HCT116 (cell line): ENCODE results near the gene LRIG1. TPM values are rescaled to one million over a fixed set of nuclear protein-coding genes. Genes with fewer than 3 reads are reported as not detected.

ENCODE experiments used
- ATAC-seq: fragments of 200-7000 bp; cut with Tn5 transposase; 2 replicates; pipeline ENCODE4 v1.9.1; 2020; ENCODE audit warnings: mild to moderate bottlenecking, moderate library complexity
- BruUV-seq: library from RNA; stranded (reverse); fragments of 400-500 nt; replicated peaks from 2 replicates; lab custom pipeline; 2021; lab: Mats Ljungman, UMichigan
- CTCF ChIA-PET: fragments of 300-600 bp; sonication (Branson Sonifier 250); formaldehyde crosslinking; loops from one replicate; lab custom pipeline; 2021; ENCODE audit warnings: antibody characterized with exemption; lab: Charles Lee
- POLR2A ChIA-PET: fragments of 300-600, 350-600 bp; sonication (Branson Sonifier 250); formaldehyde crosslinking; loops from one replicate; lab custom pipeline; 2021; ENCODE audit warnings: antibody characterized with exemption; lab: Charles Lee
- RAD21 ChIA-PET, 2 experiments: fragments of 300-600 bp; sonication (Branson Sonifier 250); formaldehyde crosslinking; loops; one replicate each; lab custom pipeline; 2023; ENCODE audit warnings: low total read pairs in 2 of 2; ENCODE audit not compliant: uncharacterized antibody in 2 of 2, unreplicated experiment in 2 of 2, low non-redundant PET in 1 of 2; lab: Charles Lee
- DNase-seq: peaks from one replicate; pipeline ENCODE4 v3.0.0-alpha.2; 2010; ENCODE audit warnings: low read depth, low spot score
- H2AFZ ChIP-seq: fragments of 200-600 bp; shearing (Covaris generic), sonication (generic); 2 replicates; pipeline ENCODE4 v1.6.1; 2017; ENCODE audit warnings: low read depth, mixed run types, mixed read lengths, antibody characterized with exemption, low read length; ENCODE audit not compliant: poor library complexity, severe bottlenecking
- H3K27ac ChIP-seq: 2 replicates; pipeline ENCODE4 v1.5.1; 2012; ENCODE audit warnings: low read depth, low read length
- H3K27me3 ChIP-seq: fragments of 200-600 bp; sonication (generic); 2 replicates; pipeline ENCODE4 v1.6.1; 2016; ENCODE audit warnings: mixed run types, low read length, mixed read lengths; ENCODE audit not compliant: insufficient read depth
- H3K36me3 ChIP-seq, 2 experiments: fragments of 200-500 bp in 1 of 2; fragments of 200-600 bp in 1 of 2; sonication (Bioruptor generic) in 1 of 2; sonication (generic) in 1 of 2; 2 replicates each; pipeline versions ENCODE4 v1.5.1 to v1.6.1; 2014 to 2016; ENCODE audit warnings: low read length in 2 of 2, inconsistent platforms in 1 of 2, mixed read lengths in 1 of 2, mixed run types in 1 of 2; ENCODE audit not compliant: insufficient read depth in 2 of 2, control insufficient read depth in 1 of 2
- H3K4me1 ChIP-seq, 2 experiments: fragments of 200-600 bp in 1 of 2; sonication (generic) in 1 of 2; 2 replicates each; pipeline versions ENCODE4 v1.5.1 to v1.6.1; 2012 to 2017; ENCODE audit warnings: low read length in 2 of 2, inconsistent platforms in 1 of 2, mild to moderate bottlenecking in 1 of 2, mixed read lengths in 1 of 2, mixed run types in 1 of 2, moderate library complexity in 1 of 2; ENCODE audit not compliant: insufficient read depth in 2 of 2, control insufficient read depth in 1 of 2
- H3K4me2 ChIP-seq: fragments of 200-600 bp; sonication (generic); 2 replicates; pipeline ENCODE4 v1.6.1; 2017; ENCODE audit warnings: mixed run types, low read length, mixed read lengths
- H3K4me3 ChIP-seq, 2 experiments: fragments of 200-600 bp in 1 of 2; sonication (generic) in 1 of 2; replicated peaks in 1 of 2; 2 replicates each; pipeline ENCODE4 v1.5.1; 2011 to 2016; ENCODE audit warnings: low read length in 2 of 2, control low read depth in 1 of 2, low read depth in 1 of 2, mild to moderate bottlenecking in 1 of 2, mixed read lengths in 1 of 2, mixed run types in 1 of 2
- H3K79me2 ChIP-seq: fragments of 200-600 bp; sonication (generic); 2 replicates; pipeline ENCODE4 v1.6.1; 2017; ENCODE audit warnings: mild to moderate bottlenecking, mixed run types, low read length, moderate library complexity, mixed read lengths; ENCODE audit not compliant: insufficient read depth
- H3K9ac ChIP-seq: fragments of 200-600 bp; sonication (generic); 2 replicates; pipeline ENCODE4 v1.6.1; 2016; ENCODE audit warnings: low read length, mixed read lengths
- H3K9me2 ChIP-seq: fragments of 200-600 bp; sonication (generic), shearing (Covaris generic); 2 replicates; pipeline ENCODE4 v1.6.1; 2017; ENCODE audit warnings: mixed run types, mild to moderate bottlenecking, moderate library complexity; ENCODE audit not compliant: insufficient read depth
- H3K9me3 ChIP-seq, 2 experiments: fragments of 200-500 bp in 1 of 2; fragments of 200-600 bp in 1 of 2; sonication (Bioruptor generic) in 1 of 2; sonication (generic) in 1 of 2; 2 replicates each; pipeline ENCODE4 v1.6.1; 2014 to 2017; ENCODE audit warnings: low read length in 2 of 2, mixed read lengths in 2 of 2, inconsistent platforms in 1 of 2, low read depth in 1 of 2, mild to moderate bottlenecking in 1 of 2, mixed run types in 1 of 2, moderate library complexity in 1 of 2; ENCODE audit not compliant: control insufficient read depth in 1 of 2, insufficient read depth in 1 of 2
- H4K20me1 ChIP-seq: fragments of 200-600 bp; sonication (generic), shearing (Covaris generic); 2 replicates; pipeline ENCODE4 v1.6.1; 2017; ENCODE audit warnings: mixed run types, mild to moderate bottlenecking, moderate library complexity; ENCODE audit not compliant: insufficient read depth
- ATF3 ChIP-seq: IDR thresholded peaks from 2 replicates; pipeline ENCODE4 v1.6.1; 2012
- CEBPB ChIP-seq: IDR thresholded peaks from 2 replicates; pipeline ENCODE4 v1.6.1; 2012; ENCODE audit warnings: low read depth
- CTCF ChIP-seq, 3 experiments: fragments of 200-600 bp in 1 of 3; sonication (generic) in 1 of 3; IDR thresholded peaks in 2 of 3; conservative IDR thresholded peaks in 1 of 3; 2 replicates each; pipeline ENCODE4 v1.5.1; 2012 to 2017; ENCODE audit warnings: low read depth in 2 of 3, low read length in 2 of 3, antibody characterized with exemption in 1 of 3, borderline replicate concordance in 1 of 3, control low read depth in 1 of 3, mild to moderate bottlenecking in 1 of 3, mixed read lengths in 1 of 3, mixed run types in 1 of 3, moderate library complexity in 1 of 3; ENCODE audit not compliant: insufficient read depth in 1 of 3
- ELF1 ChIP-seq: IDR thresholded peaks from 2 replicates; pipeline ENCODE4 v1.6.1; 2012; ENCODE audit warnings: low read depth, borderline replicate concordance
- EZH2 ChIP-seq: fragments of 200-600 bp; sonication (generic); IDR thresholded peaks from 2 replicates; pipeline ENCODE4 v1.6.1; 2017; ENCODE audit warnings: antibody characterized with exemption, mixed run types
- FOSL1 ChIP-seq: IDR thresholded peaks from 2 replicates; pipeline ENCODE4 v1.6.1; 2012; ENCODE audit warnings: low read depth
- JUND ChIP-seq: IDR thresholded peaks from 2 replicates; pipeline ENCODE4 v1.6.1; 2012
- POLR2A ChIP-seq: IDR thresholded peaks from 2 replicates; pipeline ENCODE4 v1.7.0; 2011; ENCODE audit warnings: borderline replicate concordance; ENCODE audit not compliant: insufficient read depth, insufficient read length; ENCODE audit errors: extremely low read depth
- SIN3A ChIP-seq: IDR thresholded peaks from 2 replicates; pipeline ENCODE4 v1.6.1; 2012; ENCODE audit warnings: low read depth
- SP1 ChIP-seq: IDR thresholded peaks from 2 replicates; pipeline ENCODE4 v1.6.1; 2012; ENCODE audit warnings: low read depth
- TCF7L2 ChIP-seq: IDR thresholded peaks from 2 replicates; pipeline ENCODE4 v1.7.0; 2011; ENCODE audit warnings: borderline replicate concordance, inconsistent platforms; ENCODE audit not compliant: insufficient read depth, insufficient read length; ENCODE audit errors: extremely low read depth
- YY1 ChIP-seq: IDR thresholded peaks from 2 replicates; pipeline ENCODE4 v1.6.1; 2011; ENCODE audit warnings: low read length, low read depth, moderate library complexity, mild to moderate bottlenecking; ENCODE audit not compliant: insufficient replicate concordance; ENCODE audit errors: extremely low read depth
- ZBTB33 ChIP-seq: IDR thresholded peaks from 2 replicates; pipeline ENCODE4 v1.6.1; 2011; ENCODE audit warnings: mild to moderate bottlenecking, low read length, moderate library complexity; ENCODE audit not compliant: insufficient replicate concordance; ENCODE audit errors: extremely low read depth
- ZNF274 ChIP-seq: fragments of 200-500 bp; sonication (Bioruptor generic); IDR thresholded peaks from 2 replicates; pipeline ENCODE4 v1.6.1; 2014; ENCODE audit warnings: mild to moderate bottlenecking, low read depth, low read length, inconsistent platforms
- intact Hi-C: fragments of 100-400 bp; cut with micrococcal nuclease; formaldehyde crosslinking; loops from 2 replicates; pipeline ENCODE4 v1.10.0; 2022
- total RNA-seq: library from RNA; stranded (reverse); gene quantifications from one replicate; pipeline ENCODE4 v1.2.1, GENCODE V29; 2021; ENCODE audit not compliant: unreplicated experiment

Gene LRIG1
- total RNA-seq, 1 experiment from 2014 or later: 3.1 TPM

GRCh38 chr3:66335671-66336070, 165.2 kb downstream of the LRIG1 start:
- no peaks in the 10 kb centered on the region for H3K36me3 ChIP-seq
- H3K9me3 ChIP-seq: no peaks in the 10 kb centered on the region
- no peaks in the 10 kb centered on the region for H4K20me1 ChIP-seq
- no peaks in the 10 kb centered on the region for H3K27me3 ChIP-seq
- H3K9ac ChIP-seq: no peak overlapping the region
- no peak overlapping the region for H3K4me2 ChIP-seq
- ATAC-seq: no peak
- RAD21 ChIA-PET: no interaction called here
- CTCF ChIA-PET: no interaction called here
- no peak overlapping the region for H2AFZ ChIP-seq
- POLR2A ChIA-PET: no interaction called here
- intact Hi-C loops: no loop called here
- no peak for DNase-seq
- no peak overlapping the region for H3K27ac ChIP-seq
- H3K4me1 ChIP-seq: no peaks in the 10 kb centered on the region
- H3K79me2 ChIP-seq: no peaks in the 10 kb centered on the region
- H3K4me3 ChIP-seq: no peak overlapping the region
- no TSS peak for BruUV-seq
- H3K9me2 ChIP-seq: no peaks in the 10 kb centered on the region
- no peak for TF ChIP-seq ELF1
- no peak for TF ChIP-seq POLR2A
- no peak for TF ChIP-seq EZH2
- no peak for TF ChIP-seq ZBTB33
- no peak for TF ChIP-seq FOSL1
- no peak for TF ChIP-seq CTCF (IDR thresholded peaks at IDR 0.05 in 2 of 3, conservative IDR thresholded peaks at IDR 0.05 in 1 of 3; ENCODE audit: borderline replicate concordance in 1 of 3, insufficient read depth in 1 of 3, low read depth in 2 of 3, low read length in 2 of 3)
- no peak for TF ChIP-seq ZNF274
- no peak for TF ChIP-seq TCF7L2
- TF ChIP-seq CEBPB: no peak
- no peak for TF ChIP-seq SP1
- TF ChIP-seq JUND: no peak
- no peak for TF ChIP-seq SIN3A
- TF ChIP-seq YY1: no peak
- no peak for TF ChIP-seq ATF3
